ENCODE measurements around the gene MTHFSD.

- no peak for TF ChIP-seq CTCF (IDR thresholded peaks at IDR 0.05)
- TF ChIP-seq POLR2A (IDR thresholded peaks at IDR 0.05; ENCODE audit: low read depth) = no peak
Observed at GRCh38 chr16:86587487-86587886, 32.5 kb upstream of the MTHFSD start.
